Endothelial cell (in vitro differentiated cells): ENCODE results near the gene NPY. TPM values are rescaled to one million over a fixed set of nuclear protein-coding genes. Genes with fewer than 3 reads are reported as not detected.

Experiments
- DNase-seq: peaks from one replicate; pipeline ENCODE4 v3.0.0; 2021; ENCODE audit warnings: low spot score
- H3K27ac Mint-ChIP-seq: one replicate; pipeline ENCODE4 v1.8.0; 2021; ENCODE audit warnings: mixed read lengths, inconsistent platforms; ENCODE audit not compliant: unreplicated experiment
- H3K27me3 Mint-ChIP-seq: one replicate; pipeline ENCODE4 v1.8.0; 2021; ENCODE audit warnings: mild to moderate bottlenecking, moderate library complexity, mixed read lengths, inconsistent platforms; ENCODE audit not compliant: unreplicated experiment
- H3K36me3 Mint-ChIP-seq: one replicate; pipeline ENCODE4 v1.8.0; 2021; ENCODE audit warnings: mild to moderate bottlenecking, low read depth, mixed read lengths, inconsistent platforms; ENCODE audit not compliant: unreplicated experiment
- H3K4me1 Mint-ChIP-seq: one replicate; pipeline ENCODE4 v1.8.0; 2021; ENCODE audit warnings: mild to moderate bottlenecking, mixed read lengths, inconsistent platforms; ENCODE audit not compliant: unreplicated experiment
- H3K4me3 Mint-ChIP-seq: one replicate; pipeline ENCODE4 v1.8.0; 2021; ENCODE audit warnings: mild to moderate bottlenecking, mixed read lengths, inconsistent platforms; ENCODE audit not compliant: unreplicated experiment
- H3K9me3 Mint-ChIP-seq: one replicate; pipeline ENCODE4 v1.8.0; 2021; ENCODE audit warnings: mixed read lengths, inconsistent platforms; ENCODE audit not compliant: unreplicated experiment
- CTCF ChIP-seq: fragments of 200-600 bp; sonication (generic); IDR thresholded peaks from one replicate; pipeline ENCODE4 v1.5.0; 2021; ENCODE audit warnings: antibody characterized with exemption; ENCODE audit not compliant: unreplicated experiment
- total RNA-seq: library from RNA; stranded (reverse); fragmentation: NEBNext Ultra II Directional; extraction: Animal tissue kit (Norgen Biotek cat#: 25700); gene quantifications from one replicate; pipeline ENCODE4 v1.2.1, GENCODE V29; 2021; ENCODE audit not compliant: unreplicated experiment

NPY gene
- total RNA-seq, 1 donor from 2014 or later: not detected

DNA sequence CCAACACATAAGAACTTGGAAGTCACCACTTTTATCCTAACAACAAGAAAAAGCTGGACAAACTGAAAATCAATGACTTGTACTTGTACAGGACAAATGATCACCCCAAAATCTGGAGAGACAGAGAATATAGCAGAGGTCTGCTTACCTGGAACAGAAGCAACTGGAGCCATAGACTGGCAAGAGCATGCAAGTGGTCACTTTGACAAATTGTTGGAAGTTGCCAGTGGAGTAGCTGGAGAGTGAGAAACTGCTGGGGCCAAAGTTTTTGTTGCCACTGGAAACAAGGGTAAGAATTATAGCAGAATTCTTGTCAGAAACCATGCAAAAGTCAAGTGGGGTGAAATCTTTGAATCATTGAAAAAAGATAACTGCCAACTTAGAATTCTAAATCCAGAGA is 35.2 kb downstream of the NPY start:
- TF ChIP-seq CTCF: no peak
- no peak for DNase-seq
- Mint-ChIP-seq H3K4me3 (no peak overlapping the region), H3K4me1 (peaks cover 2% of the 10 kb centered on the region), H3K36me3 (no peaks in the 10 kb centered on the region), H3K27me3 (no peaks in the 10 kb centered on the region), H3K9me3 (no peaks in the 10 kb centered on the region), H3K27ac (no peak overlapping the region)

- H3K36me3 Mint-ChIP-seq: no peaks in the 10 kb centered on the region
- H3K27me3 Mint-ChIP-seq: no peaks in the 10 kb centered on the region
- H3K27ac Mint-ChIP-seq: no peak overlapping the region
- DNase-seq: no peak
- H3K4me1 Mint-ChIP-seq: no peaks in the 10 kb centered on the region
- no peaks in the 10 kb centered on the region for H3K9me3 Mint-ChIP-seq
- H3K4me3 Mint-ChIP-seq: no peak overlapping the region
- TF ChIP-seq CTCF: no peak
Measured at GRCh38 chr7:24323961-24324480, 40.0 kb downstream of the NPY start.

DNA sequence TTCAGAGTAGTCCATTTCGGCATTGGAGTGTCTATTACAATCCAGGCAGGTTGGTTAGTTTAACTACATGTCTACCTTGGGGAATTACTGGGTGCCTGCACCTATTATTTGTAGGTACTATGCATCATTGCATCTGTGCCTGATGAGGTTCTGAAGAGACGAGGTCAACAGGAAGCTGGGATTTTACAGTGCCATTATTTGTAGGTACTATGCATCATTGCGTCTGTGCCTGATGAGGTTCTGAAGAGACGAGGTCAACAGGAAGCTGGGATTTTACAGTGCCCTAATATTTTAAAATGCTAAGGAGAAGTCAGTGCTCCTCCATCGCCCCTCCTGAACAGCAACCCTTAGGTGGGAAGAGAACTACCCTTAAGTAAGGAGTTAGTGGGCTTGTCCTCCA is 41.7 kb downstream of the NPY start:
- Mint-ChIP-seq H3K27me3 (no peaks in the 10 kb centered on the region), H3K4me3 (no peak overlapping the region), H3K27ac (no peak overlapping the region), H3K4me1 (no peaks in the 10 kb centered on the region), H3K9me3 (no peaks in the 10 kb centered on the region), H3K36me3 (no peaks in the 10 kb centered on the region)
- no peak for TF ChIP-seq CTCF
- DNase-seq: no peak

DNA sequence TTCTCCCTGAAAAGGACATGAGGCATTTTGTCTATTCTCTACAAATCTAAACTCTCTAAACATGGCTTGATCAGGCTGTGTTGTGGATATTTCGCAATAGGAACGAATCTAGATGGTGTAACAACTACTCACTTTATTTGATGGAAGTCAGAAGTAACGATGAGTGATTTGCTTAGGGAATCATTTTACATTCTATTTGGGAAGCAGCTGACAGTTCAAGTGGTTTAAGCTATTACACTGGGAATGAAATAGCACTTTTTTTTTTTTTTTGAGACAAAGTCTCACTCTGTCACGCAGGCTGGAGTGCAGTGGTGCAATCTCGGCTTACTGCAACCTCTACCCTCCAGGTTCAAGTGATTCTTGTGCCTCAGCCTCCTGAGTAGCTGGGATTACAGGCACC is 44.1 kb downstream of the NPY start:
- Mint-ChIP-seq H3K4me1 (no peaks in the 10 kb centered on the region), H3K27me3 (no peaks in the 10 kb centered on the region), H3K9me3 (no peaks in the 10 kb centered on the region), H3K27ac (no peak overlapping the region), H3K4me3 (no peak overlapping the region), H3K36me3 (no peaks in the 10 kb centered on the region)
- no peak for DNase-seq
- no peak for TF ChIP-seq CTCF

DNA sequence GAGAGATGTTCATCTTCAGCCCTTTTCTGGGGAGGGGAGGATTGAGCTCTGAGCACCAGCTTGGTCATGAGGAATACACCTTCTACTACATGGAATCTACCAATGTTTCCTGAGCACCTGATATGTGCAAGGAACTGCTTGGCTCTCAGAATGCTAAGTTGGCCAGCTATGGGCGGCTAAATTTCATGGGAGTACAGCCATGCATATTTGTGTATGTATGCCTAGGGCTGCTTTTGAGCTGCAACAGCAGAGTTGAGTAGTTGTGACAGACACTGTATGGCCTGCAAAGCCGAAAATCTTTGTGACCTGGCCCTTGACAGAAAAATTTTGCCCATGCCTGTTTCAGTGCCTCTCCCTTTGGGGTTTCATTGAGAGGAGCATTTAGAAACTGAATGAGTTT is 44.9 kb downstream of the NPY start:
- no peaks in the 10 kb centered on the region for H3K36me3 Mint-ChIP-seq

More for the DNA sequence above, 44.9 kb downstream of the NPY start:
- no peak for DNase-seq
- Mint-ChIP-seq H3K9me3 (no peaks in the 10 kb centered on the region), H3K27ac (no peak overlapping the region), H3K4me1 (no peaks in the 10 kb centered on the region), H3K27me3 (no peaks in the 10 kb centered on the region), H3K4me3 (no peak overlapping the region)
- TF ChIP-seq CTCF: no peak
